ENCODE measurements around the gene SMYD3.

DNA sequence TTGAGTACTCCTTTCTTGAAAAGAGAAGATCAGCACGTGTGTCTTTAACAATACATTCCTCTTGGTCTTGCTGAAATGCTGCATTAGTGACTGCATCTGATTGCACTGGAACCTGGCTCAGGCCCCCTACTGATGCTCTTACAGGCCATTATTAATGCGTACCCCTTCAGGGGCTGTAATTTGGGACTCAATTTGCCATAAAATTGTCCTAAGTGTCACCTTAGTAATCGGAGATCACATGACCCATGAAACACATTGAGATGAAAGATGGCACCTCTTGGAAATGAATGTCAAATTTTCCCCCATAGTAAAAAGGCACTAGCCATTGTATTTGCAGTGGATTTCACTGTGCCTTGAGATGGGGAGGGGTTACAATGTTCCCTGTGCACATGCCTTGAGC, 789.0 kb downstream of the SMYD3 start:
- TF ChIP-seq POLR2G (IDR thresholded peaks at IDR 0.05; ENCODE audit: low read depth, low read length) = no peak
- TF ChIP-seq, protein P1, sequence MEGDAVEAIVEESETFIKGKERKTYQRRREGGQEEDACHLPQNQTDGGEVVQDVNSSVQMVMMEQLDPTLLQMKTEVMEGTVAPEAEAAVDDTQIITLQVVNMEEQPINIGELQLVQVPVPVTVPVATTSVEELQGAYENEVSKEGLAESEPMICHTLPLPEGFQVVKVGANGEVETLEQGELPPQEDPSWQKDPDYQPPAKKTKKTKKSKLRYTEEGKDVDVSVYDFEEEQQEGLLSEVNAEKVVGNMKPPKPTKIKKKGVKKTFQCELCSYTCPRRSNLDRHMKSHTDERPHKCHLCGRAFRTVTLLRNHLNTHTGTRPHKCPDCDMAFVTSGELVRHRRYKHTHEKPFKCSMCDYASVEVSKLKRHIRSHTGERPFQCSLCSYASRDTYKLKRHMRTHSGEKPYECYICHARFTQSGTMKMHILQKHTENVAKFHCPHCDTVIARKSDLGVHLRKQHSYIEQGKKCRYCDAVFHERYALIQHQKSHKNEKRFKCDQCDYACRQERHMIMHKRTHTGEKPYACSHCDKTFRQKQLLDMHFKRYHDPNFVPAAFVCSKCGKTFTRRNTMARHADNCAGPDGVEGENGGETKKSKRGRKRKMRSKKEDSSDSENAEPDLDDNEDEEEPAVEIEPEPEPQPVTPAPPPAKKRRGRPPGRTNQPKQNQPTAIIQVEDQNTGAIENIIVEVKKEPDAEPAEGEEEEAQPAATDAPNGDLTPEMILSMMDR (CRISPR knock-in tag; IDR thresholded peaks at IDR 0.05) = no peak
- TF ChIP-seq MTA3 (CRISPR knock-in tag; IDR thresholded peaks at IDR 0.05) = no peak
- TF ChIP-seq, protein P2, sequence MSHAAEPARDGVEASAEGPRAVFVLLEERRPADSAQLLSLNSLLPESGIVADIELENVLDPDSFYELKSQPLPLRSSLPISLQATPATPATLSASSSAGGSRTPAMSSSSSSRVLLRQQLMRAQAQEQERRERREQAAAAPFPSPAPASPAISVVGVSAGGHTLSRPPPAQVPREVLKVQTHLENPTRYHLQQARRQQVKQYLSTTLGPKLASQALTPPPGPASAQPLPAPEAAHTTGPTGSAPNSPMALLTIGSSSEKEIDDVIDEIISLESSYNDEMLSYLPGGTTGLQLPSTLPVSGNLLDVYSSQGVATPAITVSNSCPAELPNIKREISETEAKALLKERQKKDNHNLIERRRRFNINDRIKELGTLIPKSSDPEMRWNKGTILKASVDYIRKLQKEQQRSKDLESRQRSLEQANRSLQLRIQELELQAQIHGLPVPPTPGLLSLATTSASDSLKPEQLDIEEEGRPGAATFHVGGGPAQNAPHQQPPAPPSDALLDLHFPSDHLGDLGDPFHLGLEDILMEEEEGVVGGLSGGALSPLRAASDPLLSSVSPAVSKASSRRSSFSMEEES (CRISPR knock-in tag; IDR thresholded peaks at IDR 0.05) = no peak
- no peak for TF ChIP-seq SP1 (IDR thresholded peaks at IDR 0.05)
- no peak for TF ChIP-seq SP1 (CRISPR knock-in tag; IDR thresholded peaks at IDR 0.05)
- TF ChIP-seq, protein P3, sequence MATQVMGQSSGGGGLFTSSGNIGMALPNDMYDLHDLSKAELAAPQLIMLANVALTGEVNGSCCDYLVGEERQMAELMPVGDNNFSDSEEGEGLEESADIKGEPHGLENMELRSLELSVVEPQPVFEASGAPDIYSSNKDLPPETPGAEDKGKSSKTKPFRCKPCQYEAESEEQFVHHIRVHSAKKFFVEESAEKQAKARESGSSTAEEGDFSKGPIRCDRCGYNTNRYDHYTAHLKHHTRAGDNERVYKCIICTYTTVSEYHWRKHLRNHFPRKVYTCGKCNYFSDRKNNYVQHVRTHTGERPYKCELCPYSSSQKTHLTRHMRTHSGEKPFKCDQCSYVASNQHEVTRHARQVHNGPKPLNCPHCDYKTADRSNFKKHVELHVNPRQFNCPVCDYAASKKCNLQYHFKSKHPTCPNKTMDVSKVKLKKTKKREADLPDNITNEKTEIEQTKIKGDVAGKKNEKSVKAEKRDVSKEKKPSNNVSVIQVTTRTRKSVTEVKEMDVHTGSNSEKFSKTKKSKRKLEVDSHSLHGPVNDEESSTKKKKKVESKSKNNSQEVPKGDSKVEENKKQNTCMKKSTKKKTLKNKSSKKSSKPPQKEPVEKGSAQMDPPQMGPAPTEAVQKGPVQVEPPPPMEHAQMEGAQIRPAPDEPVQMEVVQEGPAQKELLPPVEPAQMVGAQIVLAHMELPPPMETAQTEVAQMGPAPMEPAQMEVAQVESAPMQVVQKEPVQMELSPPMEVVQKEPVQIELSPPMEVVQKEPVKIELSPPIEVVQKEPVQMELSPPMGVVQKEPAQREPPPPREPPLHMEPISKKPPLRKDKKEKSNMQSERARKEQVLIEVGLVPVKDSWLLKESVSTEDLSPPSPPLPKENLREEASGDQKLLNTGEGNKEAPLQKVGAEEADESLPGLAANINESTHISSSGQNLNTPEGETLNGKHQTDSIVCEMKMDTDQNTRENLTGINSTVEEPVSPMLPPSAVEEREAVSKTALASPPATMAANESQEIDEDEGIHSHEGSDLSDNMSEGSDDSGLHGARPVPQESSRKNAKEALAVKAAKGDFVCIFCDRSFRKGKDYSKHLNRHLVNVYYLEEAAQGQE (IDR thresholded peaks at IDR 0.05; ENCODE audit: borderline replicate concordance in 1 of 2, low read depth in 1 of 2, low read length in 2 of 2) = no peak
